ENCODE measurements around the gene TMPO.

- no peak for TF ChIP-seq POLR2AphosphoS5 (IDR thresholded peaks at IDR 0.05; ENCODE audit: borderline replicate concordance, low read depth, low read length)
- no peak for TF ChIP-seq EZH2 (IDR thresholded peaks at IDR 0.05)
- TF ChIP-seq FOXP2 (optimal IDR thresholded peaks at IDR 0.05; ENCODE audit: control extremely low read depth, extremely low read length, insufficient read depth) = no peak
Measured at GRCh38 chr12:98572010-98572409, 56.6 kb downstream of the TMPO start.
